Subcutaneous abdominal adipose tissue (tissue), 5 donors: Measurements from ENCODE around the gene RPS28.
"Not testable (repeated sequence)": the region's sequence is repeated elsewhere in the genome, so short reads cannot be mapped to it uniquely, and the experiment has no call there.

Source experiments
- H3K27ac ChIP-seq: one replicate; pipeline ENCODE4 v1.7.0; 2013; ENCODE audit warnings: low read depth, mild to moderate bottlenecking, inconsistent platforms, low read length, moderate library complexity
- H3K27me3 ChIP-seq, 5 donors: one replicate each; pipeline ENCODE4 v1.7.0; 2013; ENCODE audit warnings: low read length in 5 of 5, inconsistent platforms in 1 of 5; ENCODE audit not compliant: control insufficient read depth in 5 of 5, insufficient read depth in 4 of 5
- H3K36me3 ChIP-seq, 5 donors: one replicate each; pipeline ENCODE4 v1.7.0; 2013; ENCODE audit warnings: low read length in 5 of 5; ENCODE audit not compliant: control insufficient read depth in 5 of 5, insufficient read depth in 5 of 5
- H3K4me1 ChIP-seq, 5 donors: one replicate each; pipeline ENCODE4 v1.7.0; 2013; ENCODE audit warnings: low read length in 5 of 5, mild to moderate bottlenecking in 3 of 5, moderate library complexity in 1 of 5; ENCODE audit not compliant: control insufficient read depth in 5 of 5, insufficient read depth in 5 of 5
- H3K4me3 ChIP-seq, 5 donors: one replicate each; pipeline ENCODE4 v1.7.0; 2013; ENCODE audit warnings: low read length in 5 of 5, low read depth in 1 of 5
- H3K9ac ChIP-seq, 5 donors: one replicate each; pipeline ENCODE4 v1.7.0; 2013; ENCODE audit warnings: low read length in 5 of 5, mild to moderate bottlenecking in 4 of 5, moderate library complexity in 3 of 5
- H3K9me3 ChIP-seq, 5 donors: one replicate each; pipeline ENCODE4 v1.7.0; 2013; ENCODE audit warnings: low read length in 5 of 5; ENCODE audit not compliant: control insufficient read depth in 5 of 5
- donor health status: healthy.
- donor health status: healthy.
- donor health status: healthy.
- donor health status: healthy.
- donor health status: healthy.

The RPS28 gene

GRCh38 chr19:8321067-8321985 is at the start of gene RPS28, which contains the start of gene NDUFA7:
Gene RPS28 (plus strand): TSS chr19:8321496. CDS start chr19:8321531, 35 bp downstream.
Gene NDUFA7 (minus strand): TSS chr19:8321375. CDS start chr19:8321358, 17 bp downstream.
- no peaks in the 10 kb centered on the region for H3K27me3 ChIP-seq
- H3K4me3 ChIP-seq = peak within 1 kb of the TSS; percentile 82 to 99 (median 97)
- H3K4me1 ChIP-seq = peaks cover 7 to 51% (median 39%) of the 10 kb centered on the region in 5 donors
- peaks cover 0 to 31% (median 25%) of the 10 kb centered on the region in 5 donors for H3K36me3 ChIP-seq
- no peaks in the 10 kb centered on the region for H3K9me3 ChIP-seq
- H3K9ac ChIP-seq = peak within 1 kb of the TSS; percentile 92 to 99 (median 98)
- peak within 1 kb of the TSS; percentile 89 for H3K27ac ChIP-seq

GRCh38 chr19:8276508-8276907 is 44.8 kb upstream of the RPS28 start:
- H3K27me3 ChIP-seq, H3K36me3 ChIP-seq, H3K9ac ChIP-seq, H3K9me3 ChIP-seq, H3K4me3 ChIP-seq, H3K27ac ChIP-seq, H3K4me1 ChIP-seq: not testable (repeated sequence)

- not testable (repeated sequence) for H3K9me3 ChIP-seq, H3K4me3 ChIP-seq, H3K27me3 ChIP-seq, H3K36me3 ChIP-seq, H3K27ac ChIP-seq, H3K9ac ChIP-seq, H3K4me1 ChIP-seq
Measured at GRCh38 chr19:8291337-8291736, 30.0 kb upstream of the RPS28 start.

- H3K9ac ChIP-seq = no peak overlapping the region
- H3K4me1 ChIP-seq = peaks cover 2 to 33% (median 21%) of the 10 kb centered on the region in 5 donors
- H3K27ac ChIP-seq = no peak overlapping the region
- H3K4me3 ChIP-seq = no peak overlapping the region
- H3K36me3 ChIP-seq = peaks cover 0 to 7% (median 3%) of the 10 kb centered on the region in 5 donors
- H3K27me3 ChIP-seq = no peaks in the 10 kb centered on the region
- no peaks in the 10 kb centered on the region for H3K9me3 ChIP-seq
Measured at GRCh38 chr19:8302357-8302691, 19.0 kb upstream of the RPS28 start.

- Histone ChIP-seq H3K9me3 (no peaks in the 10 kb centered on the region), H3K27me3 (no peaks in the 10 kb centered on the region), H3K4me3 (no peak overlapping the region), H3K36me3 (peaks cover 0 to 7% (median 3%) of the 10 kb centered on the region in 5 donors), H3K9ac (no peak overlapping the region), H3K27ac (no peak overlapping the region), H3K4me1 (peaks cover 6 to 37% (median 25%) of the 10 kb centered on the region in 5 donors)
Measured at GRCh38 chr19:8302734-8303133, 18.6 kb upstream of the RPS28 start.

- H3K36me3 ChIP-seq = peaks cover 0 to 15% (median 12%) of the 10 kb centered on the region in 5 donors
- no peak overlapping the region for H3K27ac ChIP-seq
- H3K4me1 ChIP-seq = peaks cover 9 to 55% (median 42%) of the 10 kb centered on the region in 5 donors
- H3K4me3 ChIP-seq = no peak overlapping the region
- H3K9ac ChIP-seq = no peak overlapping the region
- no peaks in the 10 kb centered on the region for H3K9me3 ChIP-seq
- no peaks in the 10 kb centered on the region for H3K27me3 ChIP-seq
Measured at GRCh38 chr19:8304841-8305621, 16.3 kb upstream of the RPS28 start.

- Histone ChIP-seq H3K36me3 (peaks cover 0 to 18% (median 15%) of the 10 kb centered on the region in 5 donors), H3K4me1 (peaks cover 9 to 56% (median 43%) of the 10 kb centered on the region in 5 donors), H3K4me3 (peak overlapping the region in 2 of 5 donors; percentile 40 to 77), H3K27ac (no peak overlapping the region), H3K9ac (peak overlapping the region in 1 of 5 donors; percentile 53), H3K27me3 (no peaks in the 10 kb centered on the region), H3K9me3 (no peaks in the 10 kb centered on the region)
Measured at GRCh38 chr19:8305798-8306197, 15.5 kb upstream of the RPS28 start.

- Histone ChIP-seq H3K36me3 (peaks cover 0 to 25% (median 22%) of the 10 kb centered on the region in 5 donors), H3K27ac (no peak overlapping the region), H3K4me1 (peaks cover 9 to 62% (median 45%) of the 10 kb centered on the region in 5 donors), H3K9ac (peak overlapping the region in 1 of 5 donors; percentile 53), H3K9me3 (no peaks in the 10 kb centered on the region), H3K4me3 (peak overlapping the region in 3 of 5 donors; percentile 40 to 79 (median 77)), H3K27me3 (no peaks in the 10 kb centered on the region)
Measured at GRCh38 chr19:8306235-8307054, 14.9 kb upstream of the RPS28 start.

GRCh38 chr19:8307400-8307964 is 13.8 kb upstream of the RPS28 start:
- no peaks in the 10 kb centered on the region for H3K27me3 ChIP-seq
- H3K9ac ChIP-seq = peak overlapping the region in 3 of 5 donors; percentile 40 to 87 (median 66)
- peaks cover 11 to 66% (median 48%) of the 10 kb centered on the region in 5 donors for H3K4me1 ChIP-seq
- peak overlapping the region; percentile 61 to 81 (median 77) for H3K4me3 ChIP-seq
- H3K27ac ChIP-seq = peak overlapping the region; percentile 50
- peaks cover 0 to 32% (median 25%) of the 10 kb centered on the region in 5 donors for H3K36me3 ChIP-seq
- no peaks in the 10 kb centered on the region for H3K9me3 ChIP-seq
